Ishikawa (cell line): ENCODE data around the gene HTR2A.

Experiments
- CEBPB ChIP-seq: IDR thresholded peaks from 2 replicates; pipeline ENCODE4 v1.6.1; 2012
- EGR1 ChIP-seq: IDR thresholded peaks from 2 replicates; pipeline ENCODE4 v1.6.1; 2012
- EP300 ChIP-seq: IDR thresholded peaks from 2 replicates; pipeline ENCODE4 v1.6.1; 2012; ENCODE audit warnings: borderline replicate concordance
- MAX ChIP-seq: IDR thresholded peaks from 2 replicates; pipeline ENCODE4 v1.6.1; 2012
- NFIC ChIP-seq: IDR thresholded peaks from 2 replicates; pipeline ENCODE4 v1.6.1; 2012
- RAD21 ChIP-seq: IDR thresholded peaks from 2 replicates; pipeline ENCODE4 v1.6.1; 2012; ENCODE audit warnings: low read depth
- ZBTB7A ChIP-seq: IDR thresholded peaks from 2 replicates; pipeline ENCODE4 v1.6.1; 2012; ENCODE audit warnings: low read depth

GRCh38 chr13:46855664-46856063 lies 41.2 kb downstream of the HTR2A start:
- no peak for TF ChIP-seq MAX
- TF ChIP-seq NFIC = no peak
- TF ChIP-seq RAD21 = no peak
- TF ChIP-seq EP300 = no peak
- TF ChIP-seq EGR1 = no peak
- TF ChIP-seq CEBPB = no peak
- no peak for TF ChIP-seq ZBTB7A
